ENCODE data around the gene BLTP3A.
"Not testable (repeated sequence)": the region's sequence is repeated elsewhere in the genome, so short reads cannot be mapped to it uniquely, and the experiment has no call there.

BLTP3A gene

DNA sequence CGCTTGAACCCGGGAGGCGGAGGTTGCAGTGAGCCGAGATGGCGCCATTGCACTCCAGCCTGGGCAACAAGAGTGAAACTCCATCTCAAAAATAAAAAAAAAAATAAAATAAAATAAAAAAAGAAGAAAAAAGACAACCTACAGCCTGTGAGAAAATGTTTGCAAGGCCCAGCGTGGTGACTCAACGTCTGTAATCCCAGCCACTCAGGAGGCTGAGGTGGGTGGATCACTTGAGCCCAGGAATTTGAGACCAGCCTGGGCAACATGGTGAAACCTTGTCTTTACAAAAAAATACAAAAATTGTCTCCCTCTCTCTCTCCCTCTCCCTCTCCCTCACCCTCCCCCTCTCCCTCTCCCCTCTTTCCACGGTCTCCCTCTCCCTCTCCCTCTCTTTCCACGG, 6.5 kb upstream of the BLTP3A start:
- not testable (repeated sequence) for H3K27ac ChIP-seq, H3K4me3 ChIP-seq

- H3K4me3 ChIP-seq, H3K27ac ChIP-seq: not testable (repeated sequence)
Measured at GRCh38 chr6:34787152-34787551, 4.7 kb upstream of the BLTP3A start.

GRCh38 chr6:34788111-34788510, 3.8 kb upstream of the BLTP3A start:
- H3K27ac ChIP-seq: no peak overlapping the region
- H3K4me3 ChIP-seq: no peak overlapping the region

GRCh38 chr6:34791164-34791700, 651 bp upstream of the BLTP3A start:
- peak overlapping the region; percentile 66 to 85 (median 78) for H3K4me3 ChIP-seq
- H3K27ac ChIP-seq: peak overlapping the region; percentile 29 to 96 (median 88)

- H3K4me3 ChIP-seq: peak overlapping the region; percentile 66 to 85 (median 78)
- peak overlapping the region; percentile 29 to 96 (median 88) for H3K27ac ChIP-seq
Measured at GRCh38 chr6:34792605-34793500, 970 bp downstream of the BLTP3A start.

GRCh38 chr6:34793877-34794276, 2.0 kb downstream of the BLTP3A start:
- no peak overlapping the region for H3K4me3 ChIP-seq

GRCh38 chr6:34795836-34796425, 4.0 kb downstream of the BLTP3A start:
- no peak overlapping the region for H3K4me3 ChIP-seq
- no peak overlapping the region for H3K27ac ChIP-seq

More at GRCh38 chr6:34793877-34794276, 2.0 kb downstream of the BLTP3A start:
- H3K27ac ChIP-seq: no peak overlapping the region

DNA sequence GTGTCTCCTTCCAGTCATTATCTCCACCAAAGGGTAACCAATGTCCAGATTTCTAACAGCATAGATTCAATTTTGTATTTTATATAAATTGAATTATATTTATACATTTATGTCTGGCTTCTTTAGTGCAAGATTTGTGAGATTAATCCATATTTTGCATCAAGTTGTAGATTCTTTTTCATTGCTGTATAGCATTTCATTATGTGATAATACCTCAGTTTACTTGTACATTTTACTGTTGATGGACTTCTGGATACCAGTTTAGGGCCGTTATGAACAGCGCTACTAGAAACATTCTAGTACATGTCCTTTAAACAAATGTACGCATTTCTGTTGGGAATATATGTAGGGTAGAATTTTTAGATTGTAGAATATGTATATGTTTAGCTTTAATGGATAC, 6.2 kb downstream of the BLTP3A start:
- no peak overlapping the region for H3K4me3 ChIP-seq

DNA sequence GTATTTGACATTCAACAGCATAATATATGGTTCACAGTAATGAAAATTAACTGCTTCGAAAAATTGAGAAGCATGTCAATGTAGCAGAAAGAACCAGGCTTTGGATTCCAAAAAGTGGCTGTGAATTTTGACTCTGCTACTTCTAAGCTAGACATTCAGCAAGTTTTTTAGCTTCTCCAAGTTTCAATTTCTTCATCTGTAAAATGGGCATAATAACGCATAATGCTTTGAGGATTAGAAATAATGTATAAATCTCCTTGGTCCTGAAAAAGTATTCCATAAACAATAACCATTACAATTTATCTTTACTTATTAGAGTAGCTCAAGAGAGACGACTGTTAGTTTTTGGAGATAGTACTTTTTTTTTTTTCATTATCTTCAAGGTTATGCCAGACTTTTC, 7.7 kb downstream of the BLTP3A start:
- no peak overlapping the region for H3K4me3 ChIP-seq
- no peak overlapping the region for H3K27ac ChIP-seq

More for the DNA sequence above, 6.2 kb downstream of the BLTP3A start:
- H3K27ac ChIP-seq: no peak overlapping the region

DNA sequence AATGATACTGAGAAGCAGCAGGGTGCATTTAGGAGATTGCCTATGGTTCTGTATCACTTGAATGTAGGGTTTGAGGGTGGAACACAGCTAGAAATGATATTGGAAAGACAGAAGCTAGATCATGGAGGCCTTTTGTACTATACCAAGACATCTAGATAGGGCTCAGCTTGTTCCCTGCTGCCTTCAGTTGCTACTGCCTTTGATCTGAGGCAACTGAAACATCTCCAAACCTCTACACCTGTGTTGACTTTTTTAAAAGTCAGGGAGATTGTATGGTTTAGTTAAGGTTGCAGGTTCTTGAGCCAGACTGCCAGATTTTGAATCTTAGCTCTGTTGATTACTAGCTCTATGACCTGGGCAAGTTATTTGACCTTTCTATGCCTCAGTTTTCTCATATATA, 12.7 kb downstream of the BLTP3A start:
- Histone ChIP-seq H3K4me3 (no peak overlapping the region), H3K27ac (no peak overlapping the region)

GRCh38 chr6:34805074-34805473, 13.2 kb downstream of the BLTP3A start:
- H3K4me3 ChIP-seq, H3K27ac ChIP-seq: not testable (repeated sequence)

DNA sequence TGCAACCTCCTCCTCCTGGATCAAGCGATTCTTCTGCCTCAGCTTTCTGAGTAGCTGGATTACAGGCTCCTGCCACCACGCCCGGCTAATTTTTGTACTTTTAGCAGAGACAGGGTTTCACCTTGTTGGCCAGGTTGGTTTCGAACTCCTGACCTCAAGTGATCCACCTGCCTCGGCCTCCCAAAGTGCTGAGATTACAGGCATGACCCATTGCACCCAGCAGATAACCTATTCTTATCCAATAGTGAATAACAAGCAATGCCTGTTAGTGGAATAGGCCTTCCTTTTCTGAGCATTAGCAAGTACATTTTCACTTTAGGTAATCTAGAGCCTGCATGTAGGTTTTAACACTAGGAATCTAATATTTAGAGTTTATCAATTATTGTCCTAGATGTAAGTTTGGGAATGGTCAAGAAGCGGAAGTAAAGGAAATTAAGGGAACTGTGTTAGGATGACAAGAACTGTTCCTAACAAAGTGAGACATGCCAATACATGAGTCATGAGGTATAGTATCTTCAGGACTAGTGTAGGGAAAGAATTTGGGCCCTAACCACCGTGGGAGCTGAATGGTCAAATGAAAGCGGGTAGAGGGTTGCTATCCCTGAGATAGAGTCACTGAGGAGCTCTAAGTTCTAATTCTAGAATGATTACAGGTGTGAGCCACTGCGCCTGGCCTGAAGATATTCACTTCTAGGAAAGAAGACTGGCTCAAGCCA, 15.0 kb downstream of the BLTP3A start:
- Histone ChIP-seq H3K27ac (no peak overlapping the region), H3K4me3 (no peak overlapping the region)

DNA sequence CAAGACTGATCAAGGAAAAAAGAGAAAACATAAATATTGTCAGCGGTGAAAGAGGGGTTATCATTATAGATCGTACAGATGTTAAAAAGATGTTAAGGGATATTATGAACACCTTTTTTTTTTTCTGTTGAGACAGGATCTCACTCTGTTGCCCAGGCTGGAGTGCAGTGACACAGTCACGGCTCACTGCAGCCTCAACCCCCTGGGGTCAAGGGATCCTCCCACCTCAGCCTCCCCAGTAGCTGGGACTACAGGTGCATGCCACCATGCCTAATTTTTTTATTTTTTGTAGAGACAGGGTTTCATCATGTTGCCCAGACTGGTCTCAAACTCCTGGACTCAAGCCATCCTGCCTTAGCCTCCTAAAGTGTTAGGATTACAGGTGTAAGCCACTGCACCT, 16.6 kb downstream of the BLTP3A start:
- not testable (repeated sequence) for H3K27ac ChIP-seq, H3K4me3 ChIP-seq

GRCh38 chr6:34809419-34809818, 17.5 kb downstream of the BLTP3A start:
- H3K4me3 ChIP-seq, H3K27ac ChIP-seq: not testable (repeated sequence)

DNA sequence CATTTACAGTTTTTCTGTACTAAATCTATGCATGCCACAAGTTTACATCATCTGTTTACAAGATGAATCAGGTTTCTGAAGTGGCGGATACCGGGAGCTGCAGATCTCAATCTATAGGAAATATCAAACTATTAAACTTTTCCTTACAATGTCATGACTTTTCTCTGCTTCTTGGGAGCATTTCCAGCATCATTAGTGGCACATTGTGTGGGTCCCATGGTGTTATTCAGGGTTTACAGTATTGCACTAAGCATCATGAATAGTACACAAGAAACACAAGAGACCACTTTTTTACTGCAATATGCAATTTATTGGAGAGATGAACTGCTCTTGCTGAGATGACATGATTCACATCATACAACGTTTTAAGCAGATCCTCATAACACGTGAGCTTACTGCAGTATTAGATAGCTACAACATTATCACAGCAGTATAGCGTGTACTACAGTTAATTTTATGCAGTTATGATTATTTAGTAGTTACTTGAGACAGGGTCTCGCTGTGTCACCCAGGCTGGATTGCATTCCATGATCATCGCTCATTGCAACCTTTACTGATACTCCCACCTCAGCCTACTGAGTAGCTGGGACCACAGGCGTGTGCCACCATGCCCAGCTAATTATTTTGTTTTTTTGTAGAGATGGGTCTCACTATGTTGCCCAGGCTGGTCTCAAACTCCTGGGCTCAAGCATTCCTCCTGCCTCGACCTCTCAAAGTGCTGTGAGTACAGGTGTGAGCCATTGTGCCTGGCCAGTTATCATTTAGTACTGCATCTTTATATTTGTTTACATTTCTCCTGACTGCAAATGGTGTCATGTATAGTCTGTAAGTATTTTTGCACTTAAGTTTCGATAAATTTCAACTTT, 18.4 kb downstream of the BLTP3A start:
- Histone ChIP-seq H3K27ac (no peak overlapping the region), H3K4me3 (no peak overlapping the region)

- Histone ChIP-seq H3K4me3 (no peak overlapping the region), H3K27ac (no peak overlapping the region)
Measured at GRCh38 chr6:34810936-34811632, 19.2 kb downstream of the BLTP3A start.

DNA sequence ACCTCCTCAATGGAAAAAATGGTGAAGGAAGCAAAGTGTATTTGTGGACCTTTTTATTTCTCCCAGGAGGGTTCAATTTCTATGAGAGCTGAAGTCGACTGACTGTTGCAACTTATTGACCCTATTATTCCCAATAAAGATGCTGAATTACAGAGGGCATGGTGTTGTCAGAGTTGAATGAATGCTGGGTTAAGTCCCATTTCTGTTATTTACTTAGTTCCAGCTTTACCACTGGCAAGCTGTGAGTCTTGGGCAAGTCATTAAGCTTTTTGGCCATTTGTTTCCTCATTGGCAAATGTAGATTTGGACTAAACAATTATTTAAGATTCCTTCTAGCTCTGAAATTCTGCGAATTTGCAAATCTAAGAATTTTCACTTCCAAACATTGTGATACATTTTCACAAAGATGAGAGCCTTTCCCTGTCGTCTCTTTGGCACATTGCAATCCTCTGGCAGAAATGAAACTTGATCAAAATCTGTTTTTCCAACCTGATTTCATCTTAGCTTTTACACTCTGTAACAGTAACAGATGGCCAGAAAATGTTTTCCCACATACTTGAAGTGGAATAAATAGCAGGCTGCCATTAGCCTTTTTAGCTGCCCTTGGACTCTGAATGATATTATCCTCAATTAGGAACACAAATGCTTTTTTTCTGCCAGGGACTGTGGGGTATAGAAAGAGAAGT, 21.3 kb downstream of the BLTP3A start:
- Histone ChIP-seq H3K27ac (peak overlapping the region in 1 of 21 experiments; percentile 36), H3K4me3 (no peak overlapping the region)

GRCh38 chr6:34816635-34817301, 24.9 kb downstream of the BLTP3A start:
- Histone ChIP-seq H3K27ac (peak overlapping the region in 3 of 21 experiments; percentile 10 to 39 (median 19)), H3K4me3 (no peak overlapping the region)

All from skin epidermis (tissue), 12 donors.